Stomach smooth muscle (tissue), 2 donors: Measurements from ENCODE around the gene DOCK4.

Source experiments
- H3K27ac ChIP-seq: one replicate; pipeline ENCODE4 v1.7.0; 2013; ENCODE audit warnings: mild to moderate bottlenecking, low read length, inconsistent platforms
- H3K27me3 ChIP-seq, 2 donors: one replicate each; pipeline ENCODE4 v1.7.0; 2013; ENCODE audit warnings: low read length in 2 of 2; ENCODE audit not compliant: insufficient read depth in 2 of 2, control insufficient read depth in 1 of 2
- H3K36me3 ChIP-seq, 2 donors: one replicate each; pipeline ENCODE4 v1.7.0; 2013; ENCODE audit warnings: low read length in 2 of 2; ENCODE audit not compliant: control insufficient read depth in 2 of 2, insufficient read depth in 2 of 2
- H3K4me1 ChIP-seq: one replicate; pipeline ENCODE4 v1.7.0; 2013; ENCODE audit warnings: low read length; ENCODE audit not compliant: control insufficient read depth, insufficient read depth
- H3K4me3 ChIP-seq, 2 donors: one replicate each; pipeline ENCODE4 v1.7.0; 2013; ENCODE audit warnings: low read length in 2 of 2
- H3K9ac ChIP-seq, 2 donors: one replicate each; pipeline ENCODE4 v1.7.0; 2013; ENCODE audit warnings: low read length in 2 of 2, mild to moderate bottlenecking in 1 of 2
- H3K9me3 ChIP-seq, 2 donors: one replicate each; pipeline ENCODE4 v1.7.0; 2013; ENCODE audit warnings: low read length in 2 of 2; ENCODE audit not compliant: control insufficient read depth in 2 of 2
- donor health status: healthy.
- donor health status: Pancreatic carcinoma.

The DOCK4 gene

GRCh38 chr7:112143582-112143981 lies 62.6 kb downstream of the DOCK4 start:
- H3K27ac ChIP-seq = no peak overlapping the region
- H3K9ac ChIP-seq = no peak overlapping the region
- H3K9me3 ChIP-seq = no peaks in the 10 kb centered on the region
- peaks cover 16% of the 10 kb centered on the region for H3K4me1 ChIP-seq
- no peaks in the 10 kb centered on the region for H3K27me3 ChIP-seq
- H3K4me3 ChIP-seq = peak overlapping the region in 1 of 2 donors; percentile 4
- no peaks in the 10 kb centered on the region for H3K36me3 ChIP-seq

- H3K4me3 ChIP-seq = no peak overlapping the region
- no peak overlapping the region for H3K27ac ChIP-seq
- no peaks in the 10 kb centered on the region for H3K27me3 ChIP-seq
- no peaks in the 10 kb centered on the region for H3K36me3 ChIP-seq
- no peak overlapping the region for H3K9ac ChIP-seq
- H3K4me1 ChIP-seq = peaks cover 16% of the 10 kb centered on the region
- no peaks in the 10 kb centered on the region for H3K9me3 ChIP-seq
These were observed 63.1 kb downstream of the DOCK4 start for GRCh38 chr7:112143136-112143535.

- Histone ChIP-seq H3K9me3 (no peaks in the 10 kb centered on the region), H3K36me3 (no peaks in the 10 kb centered on the region), H3K4me1 (peaks cover 16% of the 10 kb centered on the region), H3K9ac (no peak overlapping the region), H3K4me3 (no peak overlapping the region), H3K27ac (no peak overlapping the region), H3K27me3 (no peaks in the 10 kb centered on the region)
These were observed 65.6 kb downstream of the DOCK4 start for GRCh38 chr7:112140600-112140999.

GRCh38 chr7:112138938-112139337 lies 67.3 kb downstream of the DOCK4 start:
- Histone ChIP-seq H3K9ac (no peak overlapping the region), H3K27ac (no peak overlapping the region), H3K4me3 (no peak overlapping the region), H3K4me1 (peaks cover 9% of the 10 kb centered on the region), H3K27me3 (no peaks in the 10 kb centered on the region), H3K36me3 (no peaks in the 10 kb centered on the region), H3K9me3 (no peaks in the 10 kb centered on the region)

- H3K4me3 ChIP-seq = no peak overlapping the region
- peaks cover 4% of the 10 kb centered on the region for H3K4me1 ChIP-seq
- no peaks in the 10 kb centered on the region for H3K27me3 ChIP-seq
- no peaks in the 10 kb centered on the region for H3K36me3 ChIP-seq
- no peak overlapping the region for H3K9ac ChIP-seq
- no peak overlapping the region for H3K27ac ChIP-seq
- no peaks in the 10 kb centered on the region for H3K9me3 ChIP-seq
These were observed 67.8 kb downstream of the DOCK4 start for GRCh38 chr7:112138325-112138852.

GRCh38 chr7:112137141-112138101 lies 68.8 kb downstream of the DOCK4 start:
- no peak overlapping the region for H3K27ac ChIP-seq
- no peak overlapping the region for H3K4me3 ChIP-seq
- H3K36me3 ChIP-seq = no peaks in the 10 kb centered on the region
- H3K27me3 ChIP-seq = no peaks in the 10 kb centered on the region
- H3K9me3 ChIP-seq = no peaks in the 10 kb centered on the region
- peaks cover 1% of the 10 kb centered on the region for H3K4me1 ChIP-seq
- H3K9ac ChIP-seq = no peak overlapping the region

- no peak overlapping the region for H3K9ac ChIP-seq
- H3K4me1 ChIP-seq = peaks cover 3% of the 10 kb centered on the region
- no peaks in the 10 kb centered on the region for H3K27me3 ChIP-seq
- H3K36me3 ChIP-seq = no peaks in the 10 kb centered on the region
- peak overlapping the region in 1 of 2 donors; percentile 18 for H3K4me3 ChIP-seq
- H3K9me3 ChIP-seq = no peaks in the 10 kb centered on the region
- no peak overlapping the region for H3K27ac ChIP-seq
These were observed 69.8 kb downstream of the DOCK4 start for GRCh38 chr7:112136271-112137008.

- peaks cover 7% of the 10 kb centered on the region for H3K4me1 ChIP-seq
These were observed 70.4 kb downstream of the DOCK4 start for GRCh38 chr7:112135815-112136214.

GRCh38 chr7:112134039-112134438 lies 72.2 kb downstream of the DOCK4 start:
- no peak overlapping the region for H3K27ac ChIP-seq
- H3K4me1 ChIP-seq = peaks cover 11% of the 10 kb centered on the region

More at GRCh38 chr7:112135815-112136214, 70.4 kb downstream of the DOCK4 start:
- no peak overlapping the region for H3K4me3 ChIP-seq
- no peak overlapping the region for H3K27ac ChIP-seq
- H3K27me3 ChIP-seq = no peaks in the 10 kb centered on the region
- no peaks in the 10 kb centered on the region for H3K36me3 ChIP-seq
- H3K9ac ChIP-seq = no peak overlapping the region
- H3K9me3 ChIP-seq = no peaks in the 10 kb centered on the region

GRCh38 chr7:112133328-112133727 lies 72.9 kb downstream of the DOCK4 start:
- Histone ChIP-seq H3K4me1 (peaks cover 11% of the 10 kb centered on the region), H3K4me3 (no peak overlapping the region), H3K9ac (no peak overlapping the region), H3K9me3 (no peaks in the 10 kb centered on the region), H3K27ac (no peak overlapping the region), H3K36me3 (no peaks in the 10 kb centered on the region), H3K27me3 (no peaks in the 10 kb centered on the region)

More at GRCh38 chr7:112134039-112134438, 72.2 kb downstream of the DOCK4 start:
- Histone ChIP-seq H3K27me3 (no peaks in the 10 kb centered on the region), H3K36me3 (no peaks in the 10 kb centered on the region), H3K4me3 (no peak overlapping the region), H3K9ac (no peak overlapping the region), H3K9me3 (no peaks in the 10 kb centered on the region)
